ENCODE results near the gene DNAJC18.
A peak's percentile ranks its signal among the peaks of the same experiment; 100 is the strongest.
"Not testable (repeated sequence)": the region's sequence is repeated elsewhere in the genome, so short reads cannot be mapped to it uniquely, and the experiment has no call there.

The DNAJC18 gene

GRCh38 chr5:139454568-139455290, 15.4 kb upstream of the DNAJC18 start:
- no peaks in the 10 kb centered on the region for H3K4me1 ChIP-seq
- H3K27me3 ChIP-seq (ENCODE audit: low read depth): no peaks in the 10 kb centered on the region
- DNase-seq (ENCODE audit: low spot score in 2 of 2): no peak
- H3K36me3 ChIP-seq (replicated peaks): no peaks in the 10 kb centered on the region
- no peak overlapping the region for H3K4me3 ChIP-seq
- no peaks in the 10 kb centered on the region for H3K9me3 ChIP-seq
- in situ Hi-C loops (cut with MboI; ENCODE audit: low sequenced_read_pairs): no loop called here

- H3K9me3 ChIP-seq: no peaks in the 10 kb centered on the region
Observed at GRCh38 chr5:139453683-139454567, 14.6 kb upstream of the DNAJC18 start.

DNA sequence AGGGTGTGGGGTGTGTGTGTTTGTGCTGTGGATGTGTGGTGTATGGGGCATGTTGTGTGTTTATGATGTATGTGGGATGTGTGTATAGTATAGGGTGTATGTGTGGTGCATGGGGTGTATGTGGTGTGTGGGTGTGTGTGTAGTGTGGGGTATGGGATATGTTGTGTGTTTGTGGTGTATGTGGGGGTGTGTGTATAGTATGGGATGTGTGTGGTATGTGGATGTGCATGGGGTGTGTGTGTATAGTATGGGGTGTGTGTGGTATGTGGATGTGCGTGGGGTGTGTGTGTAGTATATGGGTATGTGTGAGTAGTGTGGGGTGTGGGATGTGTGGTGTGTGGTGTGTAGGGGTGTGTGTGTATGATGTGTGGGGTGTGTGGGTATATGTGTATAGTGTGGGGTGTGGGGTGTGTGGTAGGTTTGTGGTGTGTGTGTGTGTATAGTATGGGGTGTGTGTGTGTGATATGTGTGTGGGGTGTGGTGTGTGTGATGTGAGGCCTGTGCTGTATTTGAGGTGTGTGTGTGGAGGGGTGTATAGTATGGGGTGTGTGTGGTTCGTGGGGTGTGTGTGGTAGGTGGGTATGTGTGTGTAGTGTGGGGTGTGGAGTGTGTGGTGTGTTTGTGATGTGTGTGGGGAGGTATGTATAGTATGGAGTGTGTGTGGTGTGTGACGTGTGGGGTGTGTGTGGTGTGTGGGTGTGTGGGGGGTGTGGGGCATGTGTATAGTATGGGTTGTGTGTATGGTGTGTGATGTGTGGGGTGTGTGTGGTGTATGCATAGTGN, 12.7 kb upstream of the DNAJC18 start:
- no peak overlapping the region for H3K4me3 ChIP-seq
- H3K36me3 ChIP-seq (replicated peaks): no peaks in the 10 kb centered on the region
- no peaks in the 10 kb centered on the region for H3K9me3 ChIP-seq
- H3K4me1 ChIP-seq: no peaks in the 10 kb centered on the region
- in situ Hi-C loops (cut with MboI; ENCODE audit: low sequenced_read_pairs): no loop called here
- DNase-seq (ENCODE audit: low spot score in 2 of 2): no peak
- H3K27me3 ChIP-seq (ENCODE audit: low read depth): no peaks in the 10 kb centered on the region

More at GRCh38 chr5:139453683-139454567, 14.6 kb upstream of the DNAJC18 start:
- Histone ChIP-seq H3K4me3 (no peak overlapping the region), H3K4me1 (no peaks in the 10 kb centered on the region), H3K27me3 (ENCODE audit: low read depth) (no peaks in the 10 kb centered on the region), H3K36me3 (replicated peaks) (no peaks in the 10 kb centered on the region)
- in situ Hi-C loops (cut with MboI; ENCODE audit: low sequenced_read_pairs): no loop called here
- DNase-seq (ENCODE audit: low spot score in 2 of 2): no peak

GRCh38 chr5:139451176-139451575, 11.9 kb upstream of the DNAJC18 start:
- in situ Hi-C loops (cut with MboI; ENCODE audit: low sequenced_read_pairs): no loop called here
- no peaks in the 10 kb centered on the region for H3K9me3 ChIP-seq
- H3K4me1 ChIP-seq: no peaks in the 10 kb centered on the region

DNA sequence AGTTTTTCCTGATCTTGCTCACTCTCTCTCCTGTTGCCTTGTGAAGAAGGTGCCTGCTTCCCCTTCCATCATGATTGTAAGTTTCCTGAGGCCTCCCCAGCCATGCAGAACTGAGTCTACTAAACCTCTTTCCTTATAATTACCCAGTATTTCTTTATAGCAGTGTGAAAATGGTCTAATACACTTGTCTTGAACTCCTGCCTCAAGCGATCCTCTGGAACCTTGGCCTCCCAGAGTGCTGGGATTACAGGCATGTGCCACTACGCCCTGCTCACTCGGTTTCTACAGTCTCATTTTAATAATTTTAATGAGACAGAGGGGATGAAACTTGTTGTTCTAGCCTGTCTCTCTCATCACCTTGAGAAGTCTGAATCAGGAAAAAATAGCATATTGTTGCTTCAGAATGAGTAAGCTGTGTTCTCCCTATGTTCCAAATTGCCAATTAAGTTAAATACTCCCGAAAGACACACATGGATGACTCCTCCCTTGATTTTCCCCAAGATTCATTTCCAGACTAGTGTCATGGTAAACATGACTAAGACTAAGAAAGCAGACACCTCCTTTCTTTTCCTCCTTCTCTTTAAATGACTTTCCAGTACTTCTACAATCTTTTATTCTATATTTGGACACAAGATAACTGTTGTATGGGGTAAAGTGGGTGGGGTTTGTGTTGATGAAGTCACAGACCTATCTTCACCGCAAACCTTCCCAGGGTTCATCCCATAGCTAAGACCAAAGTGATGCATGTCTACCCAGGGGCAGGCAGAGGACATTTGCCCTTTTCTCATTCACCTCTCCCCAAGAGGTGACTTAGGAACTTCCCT, 7.8 kb upstream of the DNAJC18 start:
- DNase-seq (ENCODE audit: low spot score in 2 of 2): no peak
- in situ Hi-C loops (cut with MboI; ENCODE audit: low sequenced_read_pairs): no loop called here
- no peak overlapping the region for H3K4me3 ChIP-seq
- H3K9me3 ChIP-seq: no peaks in the 10 kb centered on the region
- no peaks in the 10 kb centered on the region for H3K4me1 ChIP-seq
- peaks cover 3% of the 10 kb centered on the region; the same call in 1 of the 2 replicates for H3K27me3 ChIP-seq (ENCODE audit: low read depth)
- H3K36me3 ChIP-seq (replicated peaks): no peaks in the 10 kb centered on the region

More at GRCh38 chr5:139451176-139451575, 11.9 kb upstream of the DNAJC18 start:
- H3K36me3 ChIP-seq (replicated peaks): no peaks in the 10 kb centered on the region
- H3K27me3 ChIP-seq (ENCODE audit: low read depth): no peaks in the 10 kb centered on the region
- H3K4me3 ChIP-seq: no peak overlapping the region
- no peak for DNase-seq (ENCODE audit: low spot score in 2 of 2)

DNA sequence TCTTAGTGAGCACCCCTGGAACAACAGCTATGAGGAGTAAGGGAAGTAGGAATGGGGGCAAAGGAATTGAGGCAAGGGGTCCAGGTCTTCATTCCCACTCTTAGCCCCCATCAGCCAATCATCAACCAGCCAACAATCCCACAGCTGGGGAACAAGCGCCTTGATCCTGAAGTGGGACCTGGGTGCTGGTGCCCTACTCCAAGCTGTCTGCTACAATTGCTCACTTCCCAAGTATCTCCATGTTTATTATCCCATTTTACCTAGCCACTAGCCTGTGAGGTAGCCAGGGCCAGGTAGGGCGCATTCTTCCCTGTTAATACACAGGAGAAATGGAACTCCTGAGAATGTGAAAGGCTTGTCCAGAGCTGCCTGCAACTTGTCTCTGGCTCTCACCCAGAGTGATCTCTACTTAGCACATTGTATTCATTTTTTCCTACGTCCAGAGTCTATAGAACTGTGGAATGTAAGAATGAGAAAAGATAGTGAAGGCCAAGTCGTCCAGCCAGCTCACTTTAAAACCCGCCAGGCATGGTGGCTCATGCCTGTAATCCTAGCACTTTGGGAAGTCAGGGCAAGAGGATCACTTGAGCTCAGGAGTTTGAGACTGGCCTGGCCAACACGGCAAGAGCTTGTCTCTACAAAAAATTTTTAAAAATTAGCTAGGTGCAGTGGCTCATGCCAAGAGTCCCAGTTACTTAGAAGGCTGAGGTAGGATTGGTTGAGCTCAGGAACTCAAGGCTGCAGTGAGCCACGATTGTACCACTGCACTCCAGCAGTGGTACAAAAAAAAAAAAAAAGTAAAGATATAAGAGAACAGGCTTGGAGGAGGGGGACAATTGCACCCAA, 6.2 kb upstream of the DNAJC18 start:
- H3K9me3 ChIP-seq: no peaks in the 10 kb centered on the region
- H3K36me3 ChIP-seq (replicated peaks): no peaks in the 10 kb centered on the region
- in situ Hi-C loops (cut with MboI; ENCODE audit: low sequenced_read_pairs): no loop called here
- H3K4me3 ChIP-seq: no peak overlapping the region
- H3K27me3 ChIP-seq (ENCODE audit: low read depth): peaks cover 7% of the 10 kb centered on the region; the same call in 1 of the 2 replicates
- H3K4me1 ChIP-seq: no peaks in the 10 kb centered on the region
- DNase-seq (ENCODE audit: low spot score in 2 of 2): no peak

DNA sequence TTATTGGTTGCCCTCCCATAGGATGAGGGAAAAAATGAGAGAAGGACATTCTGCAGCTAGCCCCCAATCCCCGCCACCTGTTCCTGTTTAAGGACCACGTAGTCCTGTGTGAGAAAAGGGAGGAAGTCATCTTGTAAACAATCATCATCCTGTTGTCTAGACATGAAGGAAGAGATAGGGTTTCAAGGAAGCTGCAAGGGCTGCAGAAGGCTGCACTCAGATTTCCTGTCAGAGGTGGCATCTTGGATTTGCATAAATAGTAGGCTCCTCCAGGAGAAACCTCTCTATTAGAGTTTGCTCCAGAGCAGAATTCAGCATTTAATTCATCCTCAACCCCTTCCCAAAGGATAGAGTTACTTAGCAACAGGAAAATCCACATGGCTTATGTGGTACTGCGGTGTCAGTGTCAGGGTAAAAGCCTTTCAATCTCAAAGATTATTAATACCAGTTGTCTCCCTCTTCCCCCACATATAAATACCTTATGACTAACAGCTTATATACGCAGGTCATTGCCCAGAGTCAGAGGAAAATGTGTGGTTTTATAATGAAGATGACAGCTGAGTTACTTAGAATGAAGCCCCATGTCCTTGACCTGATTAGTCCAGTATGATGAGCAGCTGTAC, 4.6 kb upstream of the DNAJC18 start:
- Histone ChIP-seq H3K4me3 (no peak overlapping the region), H3K27me3 (ENCODE audit: low read depth) (peaks cover 7% of the 10 kb centered on the region; the same call in 1 of the 2 replicates), H3K4me1 (peaks cover 6% of the 10 kb centered on the region; the same call in 1 of the 2 replicates), H3K36me3 (replicated peaks) (no peaks in the 10 kb centered on the region), H3K9me3 (no peaks in the 10 kb centered on the region)
- no peak for DNase-seq (ENCODE audit: low spot score in 2 of 2)
- in situ Hi-C loops (cut with MboI; ENCODE audit: low sequenced_read_pairs): no loop called here

DNA sequence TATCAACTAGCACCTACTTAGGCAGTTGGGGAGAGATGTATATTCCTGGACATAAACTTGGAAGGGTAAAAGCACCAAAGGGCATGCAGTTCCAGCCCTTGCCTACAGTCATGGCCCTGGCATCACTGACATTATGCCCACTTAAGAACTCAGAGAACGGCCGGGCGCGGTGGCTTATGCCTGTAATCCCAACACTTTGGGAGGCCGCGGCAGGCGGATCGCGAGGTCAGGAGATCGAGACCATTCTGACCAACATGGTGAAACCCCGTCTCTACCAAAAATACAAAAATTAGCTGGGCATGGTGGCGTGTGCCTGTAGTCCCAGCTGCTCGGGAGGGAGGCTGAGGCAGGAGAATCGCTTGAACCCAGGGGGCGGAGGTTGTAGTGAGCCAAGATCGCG, 1.1 kb upstream of the DNAJC18 start:
- H3K9me3 ChIP-seq; H3K27me3 ChIP-seq (ENCODE audit: low read depth); DNase-seq (ENCODE audit: low spot score in 2 of 2); H3K36me3 ChIP-seq (replicated peaks); H3K4me3 ChIP-seq; H3K4me1 ChIP-seq; in situ Hi-C loops (cut with MboI; ENCODE audit: low sequenced_read_pairs): not testable (repeated sequence)

DNA sequence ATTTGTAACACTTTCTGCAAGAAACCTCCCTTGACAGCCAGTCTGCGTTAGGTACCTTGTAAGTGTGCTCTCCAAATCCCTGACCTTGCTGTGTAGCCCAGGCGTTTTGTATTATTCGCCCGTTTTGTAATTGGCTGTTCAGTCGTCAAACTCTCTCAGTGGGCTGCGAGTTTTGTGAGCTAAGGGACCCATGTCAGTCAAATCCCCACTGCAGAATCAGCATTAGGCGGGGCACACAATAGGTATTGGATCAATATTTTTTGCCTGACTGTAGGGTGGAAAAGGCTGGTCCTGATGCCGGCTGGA, 665 bp downstream of the DNAJC18 start:
- Histone ChIP-seq H3K9me3 (no peaks in the 10 kb centered on the region), H3K36me3 (replicated peaks) (no peaks in the 10 kb centered on the region), H3K4me3 (peak overlapping the region; percentile 88), H3K27me3 (ENCODE audit: low read depth) (peaks cover 4% of the 10 kb centered on the region; the same call in 1 of the 2 replicates), H3K4me1 (peaks cover 6% of the 10 kb centered on the region)
- in situ Hi-C loops (cut with MboI; ENCODE audit: low sequenced_read_pairs): no loop called here
- no peak for DNase-seq (ENCODE audit: low spot score in 2 of 2)

DNA sequence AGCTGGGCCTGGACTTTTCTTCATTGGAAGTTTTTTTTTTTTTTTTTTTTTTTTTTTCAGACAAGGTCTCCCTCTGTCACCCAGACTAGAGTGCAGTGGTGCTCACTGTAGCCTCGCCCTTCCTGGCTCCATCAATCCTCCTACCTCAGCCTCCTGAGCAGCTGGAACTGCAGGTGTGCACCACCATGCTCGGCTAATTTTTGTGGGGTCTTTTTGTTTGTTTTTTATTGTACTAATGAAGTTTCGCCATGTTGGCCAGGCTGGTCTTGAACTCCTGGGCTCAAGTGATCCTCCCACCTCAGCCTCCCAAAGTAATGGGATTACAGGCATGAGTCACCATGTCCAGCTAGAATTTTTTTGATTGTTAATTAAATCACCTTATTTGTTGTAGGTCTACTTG, 3.6 kb downstream of the DNAJC18 start:
- Histone ChIP-seq H3K36me3 (replicated peaks) (no peaks in the 10 kb centered on the region), H3K9me3 (no peaks in the 10 kb centered on the region), H3K27me3 (ENCODE audit: low read depth) (no peaks in the 10 kb centered on the region), H3K4me1 (peaks cover 6% of the 10 kb centered on the region), H3K4me3 (no peak overlapping the region)
- in situ Hi-C loops (cut with MboI; ENCODE audit: low sequenced_read_pairs): no loop called here
- no peak for DNase-seq (ENCODE audit: low spot score in 2 of 2)

- no peaks in the 10 kb centered on the region for H3K27me3 ChIP-seq (ENCODE audit: low read depth)
- DNase-seq (ENCODE audit: low spot score in 2 of 2): no peak
- peaks cover 2% of the 10 kb centered on the region; the same call in 1 of the 2 replicates for H3K36me3 ChIP-seq (replicated peaks)
- in situ Hi-C loops (cut with MboI; ENCODE audit: low sequenced_read_pairs): no loop called here
- no peaks in the 10 kb centered on the region for H3K4me1 ChIP-seq
- no peak overlapping the region for H3K4me3 ChIP-seq
- H3K9me3 ChIP-seq: no peaks in the 10 kb centered on the region
Observed at GRCh38 chr5:139431706-139432105, 7.6 kb downstream of the DNAJC18 start.

- Histone ChIP-seq H3K27me3 (ENCODE audit: low read depth) (no peaks in the 10 kb centered on the region), H3K9me3 (no peaks in the 10 kb centered on the region), H3K4me1 (no peaks in the 10 kb centered on the region), H3K4me3 (no peak overlapping the region), H3K36me3 (replicated peaks) (peaks cover 2% of the 10 kb centered on the region; the same call in 1 of the 2 replicates)
- DNase-seq (ENCODE audit: low spot score in 2 of 2): no peak
- in situ Hi-C loops (cut with MboI; ENCODE audit: low sequenced_read_pairs): no loop called here
Observed at GRCh38 chr5:139430015-139430414, 9.3 kb downstream of the DNAJC18 start.
